Type B pancreatic cell (in vitro differentiated cells): Measurements from ENCODE around the gene SNCB. TPM values are rescaled to one million over a fixed set of nuclear protein-coding genes. Genes with fewer than 3 reads are reported as not detected.

ENCODE experiments used
- DNase-seq: peaks from one replicate; pipeline ENCODE4 v3.0.0; 2021; ENCODE audit warnings: mixed read lengths; ENCODE audit not compliant: unreplicated experiment; ENCODE audit errors: extremely low spot score
- H3K27ac Mint-ChIP-seq: 2 replicates; pipeline ENCODE4 v1.8.0; 2021; ENCODE audit warnings: mild to moderate bottlenecking, mixed read lengths
- H3K27me3 Mint-ChIP-seq: 2 replicates; pipeline ENCODE4 v1.8.0; 2021; ENCODE audit warnings: mixed read lengths
- H3K36me3 Mint-ChIP-seq: 2 replicates; pipeline ENCODE4 v1.8.0; 2021; ENCODE audit warnings: mixed read lengths
- H3K4me1 Mint-ChIP-seq: one replicate; pipeline ENCODE4 v1.8.0; 2021; ENCODE audit warnings: mixed read lengths; ENCODE audit not compliant: unreplicated experiment
- H3K4me3 Mint-ChIP-seq: 2 replicates; pipeline ENCODE4 v1.8.0; 2021; ENCODE audit warnings: mild to moderate bottlenecking, mixed read lengths
- H3K9me3 Mint-ChIP-seq: 2 replicates; pipeline ENCODE4 v1.8.0; 2021; ENCODE audit warnings: mixed read lengths
- long read RNA-seq: library from polyadenylated mRNA; unstranded; transcript quantifications from one replicate; pipeline ENCODE4 v2.0.0, GENCODE V29; 2020
- total RNA-seq: library from RNA; stranded (reverse); gene quantifications from 2 replicates; pipeline ENCODE4 v1.2.1, GENCODE V29; 2021; ENCODE audit warnings: low replicate concordance
- TF ChIP-seq, protein P1 (sequence below): fragments of 200-600 bp; sonication (generic); conservative IDR thresholded peaks from 2 replicates; pipeline ENCODE4 v1.5.0; 2021; ENCODE audit warnings: antibody characterized with exemption, mild to moderate bottlenecking

The SNCB gene
- total RNA-seq: 0.97 TPM in 1 of 2 replicates, not detected in the other
- long read RNA-seq: 0 reads

DNA sequence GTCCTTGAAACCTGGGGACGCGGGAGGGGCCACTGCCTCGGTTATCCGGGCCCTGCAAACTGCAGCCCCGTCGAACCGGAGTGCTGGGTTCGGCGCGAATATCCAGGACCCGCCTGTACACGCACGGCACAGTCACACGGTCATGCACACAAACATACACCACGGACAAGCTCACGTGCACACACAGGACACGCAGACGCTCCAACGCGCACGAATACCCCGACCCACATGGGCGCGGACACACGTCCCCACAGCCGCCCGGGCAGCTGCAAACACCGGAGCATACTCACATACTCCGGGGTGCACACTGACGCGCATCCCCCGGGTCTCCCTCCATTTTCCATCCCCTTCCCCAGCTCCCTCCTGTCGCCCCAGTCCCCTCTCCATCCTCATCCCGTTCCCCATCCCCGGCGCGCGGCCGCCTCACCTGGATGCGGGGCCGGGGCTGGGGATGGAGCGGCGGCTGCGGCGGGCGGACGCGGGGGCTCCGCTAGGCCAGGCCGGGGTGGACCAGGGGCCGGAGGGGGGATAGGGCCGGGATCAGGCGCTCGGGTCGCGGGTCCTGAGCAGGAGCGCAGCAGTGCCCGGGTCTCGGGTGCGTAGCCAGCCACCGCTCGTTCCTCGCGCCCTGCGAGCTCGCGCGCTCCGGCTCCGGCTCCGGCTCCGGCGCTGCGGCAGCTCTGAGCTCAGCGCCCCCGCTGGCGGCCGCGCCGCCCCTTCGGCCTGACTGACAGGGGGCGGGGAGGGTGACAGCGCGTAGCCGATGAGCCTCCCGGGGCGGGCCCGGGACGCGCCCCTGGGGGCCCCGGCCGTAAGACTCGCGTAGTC is at the start of gene SNCB, which contains the start of gene EIF4E1B:
Gene SNCB (minus strand): TSS at position 682 of the 828 bp plus-strand sequence. CDS start 880 bp downstream, outside the sequence.
Gene EIF4E1B (plus strand): TSS at position 823 of the 828 bp plus-strand sequence. CDS start 12,113 bp downstream, outside the sequence.
- Mint-ChIP-seq H3K9me3 (peaks cover 3% of the 10 kb centered on the region), H3K36me3 (peaks cover 3% of the 10 kb centered on the region), H3K27me3 (peaks cover 93% of the 10 kb centered on the region), H3K4me3 (peak within 1 kb of the TSS; percentile 84), H3K27ac (no peak within 1 kb of the TSS), H3K4me1 (peaks cover 7% of the 10 kb centered on the region)
- DNase-seq: no peak
- TF ChIP-seq, protein P1, sequence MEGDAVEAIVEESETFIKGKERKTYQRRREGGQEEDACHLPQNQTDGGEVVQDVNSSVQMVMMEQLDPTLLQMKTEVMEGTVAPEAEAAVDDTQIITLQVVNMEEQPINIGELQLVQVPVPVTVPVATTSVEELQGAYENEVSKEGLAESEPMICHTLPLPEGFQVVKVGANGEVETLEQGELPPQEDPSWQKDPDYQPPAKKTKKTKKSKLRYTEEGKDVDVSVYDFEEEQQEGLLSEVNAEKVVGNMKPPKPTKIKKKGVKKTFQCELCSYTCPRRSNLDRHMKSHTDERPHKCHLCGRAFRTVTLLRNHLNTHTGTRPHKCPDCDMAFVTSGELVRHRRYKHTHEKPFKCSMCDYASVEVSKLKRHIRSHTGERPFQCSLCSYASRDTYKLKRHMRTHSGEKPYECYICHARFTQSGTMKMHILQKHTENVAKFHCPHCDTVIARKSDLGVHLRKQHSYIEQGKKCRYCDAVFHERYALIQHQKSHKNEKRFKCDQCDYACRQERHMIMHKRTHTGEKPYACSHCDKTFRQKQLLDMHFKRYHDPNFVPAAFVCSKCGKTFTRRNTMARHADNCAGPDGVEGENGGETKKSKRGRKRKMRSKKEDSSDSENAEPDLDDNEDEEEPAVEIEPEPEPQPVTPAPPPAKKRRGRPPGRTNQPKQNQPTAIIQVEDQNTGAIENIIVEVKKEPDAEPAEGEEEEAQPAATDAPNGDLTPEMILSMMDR: no peak

DNA sequence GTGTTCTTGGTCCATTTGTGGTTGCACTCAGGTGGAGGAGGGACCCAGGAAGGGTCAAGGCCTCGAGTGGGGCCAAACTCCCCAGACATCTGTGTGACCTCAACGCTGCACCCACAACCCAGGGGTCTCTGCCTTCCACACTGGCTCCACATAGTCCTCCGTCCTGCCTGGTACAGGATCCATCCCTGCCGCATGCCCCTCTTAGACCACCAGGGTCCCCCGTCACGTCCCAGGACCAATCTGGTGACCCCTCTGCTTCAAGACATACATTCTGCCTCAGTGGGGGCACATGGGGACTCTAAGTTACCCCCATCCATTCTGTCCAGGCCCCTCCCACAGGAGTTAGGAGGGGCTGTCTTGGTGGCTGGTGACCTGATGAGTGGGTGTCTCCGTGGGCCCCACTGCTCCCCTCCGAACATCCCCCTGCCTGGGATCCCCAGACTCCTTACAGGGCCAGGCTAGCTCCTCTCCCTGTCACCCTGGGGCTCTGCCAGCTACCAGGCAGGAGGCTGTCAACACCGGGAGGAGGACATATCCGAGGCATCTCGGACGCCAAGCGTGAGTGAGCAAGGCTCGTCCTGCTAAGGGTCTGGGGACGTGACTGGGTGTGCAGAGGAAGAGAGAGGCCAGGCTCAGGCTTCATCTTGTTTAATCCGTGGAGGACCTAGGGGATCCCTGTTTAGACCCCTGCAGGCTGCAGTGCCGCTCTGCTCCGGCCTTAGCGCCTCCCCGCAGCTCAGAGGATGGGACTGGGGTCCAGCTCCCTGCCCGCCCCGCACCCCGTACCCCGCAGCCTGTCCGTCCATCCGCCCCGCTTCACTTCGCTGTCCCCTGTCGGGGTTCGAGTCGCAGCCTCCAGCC is 49.3 kb upstream of the SNCB start:
- TF ChIP-seq, protein P1: no peak
- DNase-seq: no peak
- Mint-ChIP-seq H3K36me3 (no peaks in the 10 kb centered on the region), H3K27ac (no peak overlapping the region), H3K9me3 (no peaks in the 10 kb centered on the region), H3K27me3 (peaks cover 34% of the 10 kb centered on the region), H3K4me3 (no peak overlapping the region), H3K4me1 (peaks cover 5% of the 10 kb centered on the region)

DNA sequence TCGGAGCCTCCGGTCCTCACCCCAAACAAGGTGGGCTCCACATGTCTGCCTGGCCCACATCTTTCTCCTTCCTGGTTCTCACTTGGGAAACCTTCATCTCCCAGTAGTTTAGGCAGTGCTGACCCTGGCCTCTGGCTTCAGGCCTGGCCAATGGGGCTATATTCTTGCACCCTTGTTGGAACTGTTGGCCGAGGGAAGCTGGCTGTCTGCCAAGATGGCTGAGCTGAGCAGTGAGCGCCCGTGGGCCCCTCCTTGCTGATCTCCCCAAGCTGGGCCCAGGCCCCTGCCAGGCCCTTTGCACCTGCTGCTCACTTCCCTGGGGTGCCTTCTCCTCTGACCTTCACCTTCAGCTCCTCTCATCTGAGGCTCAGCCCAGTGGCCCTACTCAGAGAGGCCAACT is 48.2 kb upstream of the SNCB start:
- DNase-seq: no peak
- no peak overlapping the region for H3K27ac Mint-ChIP-seq
- peaks cover 5% of the 10 kb centered on the region for H3K4me1 Mint-ChIP-seq
- no peaks in the 10 kb centered on the region for H3K9me3 Mint-ChIP-seq
- TF ChIP-seq, protein P1: no peak
- no peak overlapping the region for H3K4me3 Mint-ChIP-seq
- H3K27me3 Mint-ChIP-seq: peaks cover 27% of the 10 kb centered on the region
- H3K36me3 Mint-ChIP-seq: no peaks in the 10 kb centered on the region

DNA sequence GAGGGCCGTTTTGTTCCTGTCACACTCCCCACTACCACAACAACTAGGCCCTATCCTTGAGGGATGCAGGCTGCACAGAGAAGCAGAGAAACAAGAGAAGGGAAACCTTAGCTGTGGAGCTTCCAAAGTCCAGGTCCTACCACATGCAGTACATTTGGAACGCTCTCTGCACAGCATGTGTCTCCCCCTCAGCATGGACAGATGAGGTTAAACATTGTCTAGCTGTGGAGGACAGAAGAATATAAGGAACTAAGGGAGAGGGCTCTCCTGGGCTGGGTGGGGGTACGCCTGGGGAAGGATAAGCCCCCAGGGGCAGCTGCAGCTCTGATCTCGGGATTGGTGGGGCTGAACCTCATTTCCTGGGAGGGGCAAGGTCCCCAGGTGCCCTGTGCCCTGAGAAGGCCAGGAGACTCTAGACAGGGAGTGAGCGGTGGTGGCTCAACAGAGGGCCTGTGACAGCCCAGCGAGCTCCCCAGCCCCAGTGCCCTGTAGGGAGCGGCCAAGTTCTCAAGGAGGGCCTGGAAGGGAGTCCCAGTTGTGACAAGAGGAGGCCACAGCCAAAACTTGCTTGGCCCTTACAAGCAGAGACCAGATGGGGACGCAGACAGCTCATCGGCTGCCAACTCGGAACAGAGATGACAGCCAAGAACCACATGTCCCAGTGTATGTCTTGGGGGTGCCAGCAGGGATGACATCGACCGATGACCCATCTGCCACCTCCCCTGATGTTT is 47.0 kb upstream of the SNCB start:
- Mint-ChIP-seq H3K4me3 (no peak overlapping the region), H3K27ac (no peak overlapping the region), H3K27me3 (peaks cover 20% of the 10 kb centered on the region), H3K36me3 (no peaks in the 10 kb centered on the region), H3K9me3 (no peaks in the 10 kb centered on the region), H3K4me1 (peaks cover 5% of the 10 kb centered on the region)
- DNase-seq: no peak
- TF ChIP-seq, protein P1: no peak

DNA sequence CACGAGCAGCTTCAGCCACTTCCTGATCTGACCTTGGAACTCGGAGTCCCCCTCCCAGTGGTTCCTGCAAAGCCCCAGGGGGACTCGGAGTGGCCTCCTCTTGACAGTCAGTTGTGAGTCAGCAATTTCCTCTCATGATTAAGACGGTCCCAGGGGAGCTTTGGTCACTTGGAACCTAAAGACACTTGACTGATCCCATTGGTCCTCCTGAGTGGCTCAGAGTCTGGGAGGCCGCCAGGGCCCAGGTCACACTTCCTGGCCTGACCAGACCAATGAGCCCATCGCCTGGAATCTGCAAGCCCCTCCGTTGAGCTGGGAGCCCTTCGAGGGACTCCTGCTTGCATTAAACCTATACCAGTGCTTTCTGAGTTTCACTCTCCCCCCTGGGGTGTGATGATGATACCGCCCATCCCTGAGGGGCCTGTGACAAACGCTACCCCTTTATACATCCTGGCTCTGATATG is 46.1 kb upstream of the SNCB start:
- Mint-ChIP-seq H3K36me3 (no peaks in the 10 kb centered on the region), H3K27me3 (peaks cover 13% of the 10 kb centered on the region), H3K9me3 (no peaks in the 10 kb centered on the region), H3K27ac (no peak overlapping the region), H3K4me3 (no peak overlapping the region), H3K4me1 (peaks cover 5% of the 10 kb centered on the region)
- TF ChIP-seq, protein P1: no peak
- DNase-seq: no peak
